Measurements from ENCODE around the gene CIZ1. TPM values are rescaled to one million over a fixed set of nuclear protein-coding genes. Genes with fewer than 3 reads are reported as not detected.

The CIZ1 gene
- total and polyA plus RNA-seq, 2 of the 13 experiments (the other 11 are each of a cell fraction or from before 2014, with no cell fraction given): 30.6 to 50.3 TPM

GRCh38 chr9:128117613-128118471, 73.5 kb downstream of the CIZ1 start (continued):
- TF ChIP-seq ARID5B (CRISPR knock-in tag; IDR thresholded peaks at IDR 0.05): peak; percentile 53
- TF ChIP-seq TEAD2 (CRISPR knock-in tag; IDR thresholded peaks at IDR 0.05): no peak
- no peak for TF ChIP-seq SNAI1 (CRISPR knock-in tag; IDR thresholded peaks at IDR 0.05; ENCODE audit: borderline replicate concordance)
- peak; percentile 77; the same call in 1 of the 2 replicates for TF ChIP-seq ZNF792 (CRISPR knock-in tag; IDR thresholded peaks at IDR 0.05)
- no peak for TF ChIP-seq ZKSCAN8 (CRISPR knock-in tag; IDR thresholded peaks at IDR 0.05; ENCODE audit: borderline replicate concordance)
- TF ChIP-seq ZNF484 (CRISPR knock-in tag; IDR thresholded peaks at IDR 0.05; ENCODE audit: borderline replicate concordance, low read depth): no peak
- TF ChIP-seq DDIT3 (CRISPR knock-in tag; IDR thresholded peaks at IDR 0.05): no peak
- 0 out of 2 replicates have a peak, but pooled peaks have one; percentile 34 for TF ChIP-seq HNF4G (IDR thresholded peaks at IDR 0.05; ENCODE audit: borderline replicate concordance, low read depth, low read length)
- 0 out of 2 replicates have a peak, but pooled peaks have one; percentile 48 for TF ChIP-seq HNF4G (CRISPR knock-in tag; IDR thresholded peaks at IDR 0.05; ENCODE audit: borderline replicate concordance, low read depth)
- 0 out of 2 replicates have a peak, but pooled peaks have one; percentile 42 for TF ChIP-seq ZHX1 (CRISPR knock-in tag; IDR thresholded peaks at IDR 0.05; ENCODE audit: low read depth)
- TF ChIP-seq SMAD3 (CRISPR knock-in tag; IDR thresholded peaks at IDR 0.05): peak; percentile 92
- peak; percentile 65 for TF ChIP-seq FOSL2 (CRISPR knock-in tag; IDR thresholded peaks at IDR 0.05)
- TF ChIP-seq ZNF296 (CRISPR knock-in tag; conservative IDR thresholded peaks at IDR 0.05): no peak
- TF ChIP-seq ZNF30 (CRISPR knock-in tag; IDR thresholded peaks at IDR 0.05): no peak
- TF ChIP-seq HNF1A (IDR thresholded peaks at IDR 0.05; ENCODE audit: low read depth): no peak
- TF ChIP-seq HNF1A (CRISPR knock-in tag; IDR thresholded peaks at IDR 0.05; ENCODE audit: borderline replicate concordance): no peak

Measured in HepG2 (cell line).